ENCODE results near the gene TTLL13.
"Not testable (repeated sequence)": the region's sequence is repeated elsewhere in the genome, so short reads cannot be mapped to it uniquely, and the experiment has no call there.

TTLL13 gene

DNA sequence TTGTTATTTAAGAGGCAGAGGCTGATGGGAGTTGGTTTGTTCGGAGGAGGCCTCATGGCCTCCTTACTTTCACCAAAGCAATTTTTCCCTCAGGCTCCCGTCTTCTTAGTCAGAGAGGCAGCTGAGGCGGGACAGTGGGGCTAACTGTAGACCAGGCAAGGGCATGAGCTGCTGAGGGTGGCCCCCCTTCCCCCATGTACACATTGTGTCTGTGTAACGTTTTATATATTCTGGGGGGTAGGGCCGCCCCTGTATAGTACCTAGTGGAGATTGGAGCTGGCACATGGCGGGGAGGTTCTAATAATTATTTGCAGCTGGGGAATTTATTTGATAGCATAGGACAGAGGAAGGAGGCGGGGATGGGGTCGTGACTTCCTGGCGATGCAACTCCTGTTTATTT lies 51.2 kb downstream of the TTLL13 start:
- Histone ChIP-seq H2AFZ (ENCODE audit: low read length) (peak overlapping the region; percentile 97), H3K9me2 (ENCODE audit: low read depth, low read length) (no peaks in the 10 kb centered on the region), H3K27me3 (ENCODE audit: insufficient read depth, low read length) (no peaks in the 10 kb centered on the region), H3K9me3 (ENCODE audit: low read length) (no peaks in the 10 kb centered on the region), H3K9ac (ENCODE audit: low read length) (no peak overlapping the region; the same call in 1 of the 2 replicates), H3F3A (ENCODE audit: insufficient read depth, low read length) (no peaks in the 10 kb centered on the region), H3K36me3 (ENCODE audit: insufficient read depth, low read length) (no peaks in the 10 kb centered on the region), H3K4me2 (ENCODE audit: low read length) (peak overlapping the region; percentile 77), H3K4me1 (ENCODE audit: insufficient read depth, low read length, severe bottlenecking) (peaks cover 9% of the 10 kb centered on the region), H4K20me1 (ENCODE audit: insufficient read depth, low read length) (no peaks in the 10 kb centered on the region), H3K4me3 (ENCODE audit: low read depth, low read length, poor library complexity, severe bottlenecking) (peak overlapping the region; percentile 56), H3K79me2 (ENCODE audit: insufficient read depth, low read length) (no peaks in the 10 kb centered on the region), H3K27ac (ENCODE audit: low read depth, low read length, poor library complexity, severe bottlenecking) (no peak overlapping the region)
- TF ChIP-seq, protein P1, sequence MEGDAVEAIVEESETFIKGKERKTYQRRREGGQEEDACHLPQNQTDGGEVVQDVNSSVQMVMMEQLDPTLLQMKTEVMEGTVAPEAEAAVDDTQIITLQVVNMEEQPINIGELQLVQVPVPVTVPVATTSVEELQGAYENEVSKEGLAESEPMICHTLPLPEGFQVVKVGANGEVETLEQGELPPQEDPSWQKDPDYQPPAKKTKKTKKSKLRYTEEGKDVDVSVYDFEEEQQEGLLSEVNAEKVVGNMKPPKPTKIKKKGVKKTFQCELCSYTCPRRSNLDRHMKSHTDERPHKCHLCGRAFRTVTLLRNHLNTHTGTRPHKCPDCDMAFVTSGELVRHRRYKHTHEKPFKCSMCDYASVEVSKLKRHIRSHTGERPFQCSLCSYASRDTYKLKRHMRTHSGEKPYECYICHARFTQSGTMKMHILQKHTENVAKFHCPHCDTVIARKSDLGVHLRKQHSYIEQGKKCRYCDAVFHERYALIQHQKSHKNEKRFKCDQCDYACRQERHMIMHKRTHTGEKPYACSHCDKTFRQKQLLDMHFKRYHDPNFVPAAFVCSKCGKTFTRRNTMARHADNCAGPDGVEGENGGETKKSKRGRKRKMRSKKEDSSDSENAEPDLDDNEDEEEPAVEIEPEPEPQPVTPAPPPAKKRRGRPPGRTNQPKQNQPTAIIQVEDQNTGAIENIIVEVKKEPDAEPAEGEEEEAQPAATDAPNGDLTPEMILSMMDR (IDR thresholded peaks at IDR 0.05; ENCODE audit: low read length) = no peak
- no peak for TF ChIP-seq EZH2 (IDR thresholded peaks at IDR 0.05; ENCODE audit: borderline replicate concordance, low read length)

DNA sequence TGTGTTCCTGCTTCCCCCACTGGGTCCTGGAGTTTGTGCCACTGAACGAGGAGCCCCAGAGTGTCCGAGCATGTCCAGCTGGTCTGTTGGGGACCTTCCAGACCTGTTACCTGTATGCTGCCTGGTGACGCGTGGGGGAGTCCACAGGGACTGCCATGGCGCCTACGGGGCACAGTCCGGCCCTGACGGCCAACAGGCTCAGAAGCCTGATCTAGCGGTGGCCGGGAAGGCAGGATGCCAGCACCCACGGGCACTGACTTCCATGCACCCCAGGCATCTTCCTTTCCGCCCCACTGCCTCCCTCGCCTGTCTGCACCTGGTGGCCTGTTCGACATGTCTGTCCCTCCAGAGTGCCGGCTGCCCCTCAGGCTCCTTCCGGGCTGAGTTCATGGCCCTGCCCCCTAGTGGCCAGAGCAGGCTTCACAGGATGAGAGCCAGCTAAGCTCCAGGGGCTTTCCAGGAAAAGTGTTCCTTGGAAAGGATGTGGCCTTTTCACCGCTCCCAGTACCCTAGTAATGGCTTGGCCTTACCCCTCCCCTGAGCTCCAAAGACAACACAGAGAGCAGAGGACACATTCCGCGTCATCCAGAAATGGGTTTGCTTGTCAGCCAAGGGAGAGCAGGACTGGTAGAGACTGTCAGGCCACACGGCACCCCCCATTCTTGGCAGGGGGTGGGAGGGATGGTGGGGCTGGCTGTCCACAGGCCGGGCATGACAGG lies 51.8 kb downstream of the TTLL13 start:
- Histone ChIP-seq H3K4me1 (ENCODE audit: insufficient read depth, low read length, severe bottlenecking) (peaks cover 9% of the 10 kb centered on the region), H4K20me1 (ENCODE audit: insufficient read depth, low read length) (no peaks in the 10 kb centered on the region), H2AFZ (ENCODE audit: low read length) (peak overlapping the region; percentile 97), H3K9ac (ENCODE audit: low read length) (peak overlapping the region; percentile 50), H3F3A (ENCODE audit: insufficient read depth, low read length) (no peaks in the 10 kb centered on the region), H3K4me2 (ENCODE audit: low read length) (peak overlapping the region; percentile 77), H3K36me3 (ENCODE audit: insufficient read depth, low read length) (no peaks in the 10 kb centered on the region), H3K27me3 (ENCODE audit: insufficient read depth, low read length) (no peaks in the 10 kb centered on the region), H3K4me3 (ENCODE audit: low read depth, low read length, poor library complexity, severe bottlenecking) (peak overlapping the region; percentile 56), H3K79me2 (ENCODE audit: insufficient read depth, low read length) (no peaks in the 10 kb centered on the region), H3K27ac (ENCODE audit: low read depth, low read length, poor library complexity, severe bottlenecking) (no peak overlapping the region), H3K9me3 (ENCODE audit: low read length) (no peaks in the 10 kb centered on the region), H3K9me2 (ENCODE audit: low read depth, low read length) (no peaks in the 10 kb centered on the region)
- no peak for TF ChIP-seq EZH2 (IDR thresholded peaks at IDR 0.05; ENCODE audit: borderline replicate concordance, low read length)
- TF ChIP-seq, protein P1 (IDR thresholded peaks at IDR 0.05; ENCODE audit: low read length) = peak; percentile 99

DNA sequence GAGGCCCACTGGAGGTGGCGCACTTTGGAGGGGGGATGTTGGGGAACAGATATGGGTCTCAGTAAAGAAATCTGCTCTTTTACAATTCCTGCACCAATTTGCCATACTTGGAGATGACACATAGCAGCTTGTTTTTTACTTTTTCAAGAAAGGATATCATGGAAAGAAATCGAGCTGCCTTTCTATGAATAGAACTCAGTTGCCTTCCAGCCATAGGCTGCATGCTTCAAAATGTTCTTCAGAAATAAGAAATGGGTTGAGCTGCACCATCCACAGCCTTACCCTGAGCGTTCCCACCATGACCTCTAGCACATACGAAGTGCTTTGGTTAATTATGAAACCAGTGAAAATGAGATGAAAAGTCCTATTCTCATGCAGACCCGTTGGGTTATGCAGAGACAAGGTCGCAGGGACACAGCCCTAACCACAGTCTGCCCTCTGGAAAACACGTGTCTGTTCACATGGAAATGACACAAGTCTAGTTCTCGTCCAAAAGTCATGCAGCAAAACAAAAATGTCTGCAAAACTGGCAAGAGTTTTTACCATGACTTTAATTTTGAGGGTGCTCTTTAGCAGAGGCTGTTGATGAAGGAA lies 52.4 kb downstream of the TTLL13 start:
- H3K36me3 ChIP-seq (ENCODE audit: insufficient read depth, low read length) = no peaks in the 10 kb centered on the region
- H3K79me2 ChIP-seq (ENCODE audit: insufficient read depth, low read length) = no peaks in the 10 kb centered on the region
- TF ChIP-seq, protein P1 (IDR thresholded peaks at IDR 0.05; ENCODE audit: low read length) = no peak
- no peak for TF ChIP-seq EZH2 (IDR thresholded peaks at IDR 0.05; ENCODE audit: borderline replicate concordance, low read length)
- no peak overlapping the region for H3K4me2 ChIP-seq (ENCODE audit: low read length)
- no peak overlapping the region for H2AFZ ChIP-seq (ENCODE audit: low read length)
- H3K27ac ChIP-seq (ENCODE audit: low read depth, low read length, poor library complexity, severe bottlenecking) = no peak overlapping the region
- no peak overlapping the region for H3K4me3 ChIP-seq (ENCODE audit: low read depth, low read length, poor library complexity, severe bottlenecking)
- no peaks in the 10 kb centered on the region for H4K20me1 ChIP-seq (ENCODE audit: insufficient read depth, low read length)
- no peaks in the 10 kb centered on the region for H3K27me3 ChIP-seq (ENCODE audit: insufficient read depth, low read length)
- H3K4me1 ChIP-seq (ENCODE audit: insufficient read depth, low read length, severe bottlenecking) = peaks cover 9% of the 10 kb centered on the region
- no peak overlapping the region for H3K9ac ChIP-seq (ENCODE audit: low read length)
- H3K9me3 ChIP-seq (ENCODE audit: low read length) = no peaks in the 10 kb centered on the region
- H3F3A ChIP-seq (ENCODE audit: insufficient read depth, low read length) = no peaks in the 10 kb centered on the region
- H3K9me2 ChIP-seq (ENCODE audit: low read depth, low read length) = no peaks in the 10 kb centered on the region

DNA sequence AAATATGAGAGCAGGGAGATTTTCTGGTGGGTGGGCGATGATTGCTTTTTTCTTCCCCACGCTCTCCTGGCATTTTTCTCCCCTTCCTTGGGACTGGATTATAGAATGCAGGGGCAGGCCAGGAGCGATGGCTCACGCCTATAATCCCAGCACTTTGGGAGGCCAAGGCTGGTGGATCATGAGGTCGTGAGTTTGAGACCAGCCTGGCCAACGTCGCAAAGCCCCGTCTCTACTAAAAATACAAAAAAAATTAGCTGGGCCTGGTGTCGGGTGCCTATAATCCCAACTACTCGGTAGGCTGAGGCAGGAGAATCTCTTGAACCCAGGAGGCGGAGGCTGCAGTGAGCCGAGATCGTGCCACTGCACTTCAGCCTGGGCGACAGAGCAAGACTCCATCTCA lies 56.0 kb downstream of the TTLL13 start:
- not testable (repeated sequence) for H3K79me2 ChIP-seq (ENCODE audit: insufficient read depth, low read length)

More for the DNA sequence above, 56.0 kb downstream of the TTLL13 start:
- not testable (repeated sequence) for H3K36me3 ChIP-seq (ENCODE audit: insufficient read depth, low read length); H3K27me3 ChIP-seq (ENCODE audit: insufficient read depth, low read length); H3F3A ChIP-seq (ENCODE audit: insufficient read depth, low read length); H3K9me3 ChIP-seq (ENCODE audit: low read length); H3K27ac ChIP-seq (ENCODE audit: low read depth, low read length, poor library complexity, severe bottlenecking); H3K4me3 ChIP-seq (ENCODE audit: low read depth, low read length, poor library complexity, severe bottlenecking); H3K4me1 ChIP-seq (ENCODE audit: insufficient read depth, low read length, severe bottlenecking); H3K9ac ChIP-seq (ENCODE audit: low read length); H2AFZ ChIP-seq (ENCODE audit: low read length); H3K9me2 ChIP-seq (ENCODE audit: low read depth, low read length); H3K4me2 ChIP-seq (ENCODE audit: low read length); H4K20me1 ChIP-seq (ENCODE audit: insufficient read depth, low read length)
